GM12874 (cell line): ENCODE data around the gene TGFB2.

Source experiments
- TF ChIP-seq, protein P1 (sequence below): IDR thresholded peaks from 2 replicates; pipeline ENCODE4 v1.5.1; 2011; ENCODE audit warnings: low read depth, mild to moderate bottlenecking, control low read depth, low read length, moderate library complexity; ENCODE audit not compliant: insufficient read depth

TGFB2 gene

DNA sequence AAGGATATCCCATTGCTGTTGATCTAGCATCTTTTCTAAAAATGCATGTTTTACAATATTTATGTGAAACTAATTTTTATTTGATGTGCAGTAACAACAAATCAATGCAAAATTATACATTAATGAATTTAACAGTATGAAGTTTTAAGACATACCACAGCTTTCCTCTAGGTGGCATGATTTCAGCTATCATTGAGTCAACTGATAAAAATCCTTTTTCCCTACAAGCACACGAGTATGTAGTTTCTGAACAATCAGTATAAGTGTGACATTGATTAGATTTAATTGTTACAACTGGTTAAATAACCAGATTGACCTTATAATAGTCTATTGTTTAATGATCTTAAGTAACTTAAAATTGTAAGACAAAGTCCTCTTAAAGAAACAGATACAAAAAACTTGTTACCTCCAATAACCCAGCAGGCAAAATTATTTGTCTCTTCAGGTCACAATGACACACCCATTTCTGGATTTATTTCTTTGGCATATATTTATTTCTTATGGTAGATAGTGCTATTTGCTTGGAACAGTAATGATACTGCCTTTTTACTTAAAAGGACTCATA lies 5.8 kb upstream of the TGFB2 start:
- TF ChIP-seq, protein P1, sequence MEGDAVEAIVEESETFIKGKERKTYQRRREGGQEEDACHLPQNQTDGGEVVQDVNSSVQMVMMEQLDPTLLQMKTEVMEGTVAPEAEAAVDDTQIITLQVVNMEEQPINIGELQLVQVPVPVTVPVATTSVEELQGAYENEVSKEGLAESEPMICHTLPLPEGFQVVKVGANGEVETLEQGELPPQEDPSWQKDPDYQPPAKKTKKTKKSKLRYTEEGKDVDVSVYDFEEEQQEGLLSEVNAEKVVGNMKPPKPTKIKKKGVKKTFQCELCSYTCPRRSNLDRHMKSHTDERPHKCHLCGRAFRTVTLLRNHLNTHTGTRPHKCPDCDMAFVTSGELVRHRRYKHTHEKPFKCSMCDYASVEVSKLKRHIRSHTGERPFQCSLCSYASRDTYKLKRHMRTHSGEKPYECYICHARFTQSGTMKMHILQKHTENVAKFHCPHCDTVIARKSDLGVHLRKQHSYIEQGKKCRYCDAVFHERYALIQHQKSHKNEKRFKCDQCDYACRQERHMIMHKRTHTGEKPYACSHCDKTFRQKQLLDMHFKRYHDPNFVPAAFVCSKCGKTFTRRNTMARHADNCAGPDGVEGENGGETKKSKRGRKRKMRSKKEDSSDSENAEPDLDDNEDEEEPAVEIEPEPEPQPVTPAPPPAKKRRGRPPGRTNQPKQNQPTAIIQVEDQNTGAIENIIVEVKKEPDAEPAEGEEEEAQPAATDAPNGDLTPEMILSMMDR = peak; percentile 45; the same call in 1 of the 2 replicates

DNA sequence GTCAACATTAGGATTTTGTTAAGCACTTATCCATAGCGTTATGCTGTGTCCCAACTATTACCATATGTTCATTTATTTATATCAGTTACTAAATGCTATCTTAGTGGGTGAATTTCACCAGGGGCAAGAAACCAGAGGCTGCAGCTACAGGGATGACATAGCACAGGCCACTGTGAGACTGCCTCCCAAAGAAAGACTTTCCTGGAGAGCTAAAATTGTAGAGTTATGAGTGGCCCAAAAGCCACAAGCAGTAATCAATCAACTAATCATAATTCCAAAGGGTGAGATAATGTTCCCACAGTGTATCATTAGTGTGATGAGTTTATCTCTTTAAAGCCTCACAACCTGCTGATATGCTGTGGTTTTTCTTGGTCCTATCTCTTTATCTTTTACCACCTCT lies 3.8 kb upstream of the TGFB2 start:
- TF ChIP-seq, protein P1 = no peak

DNA sequence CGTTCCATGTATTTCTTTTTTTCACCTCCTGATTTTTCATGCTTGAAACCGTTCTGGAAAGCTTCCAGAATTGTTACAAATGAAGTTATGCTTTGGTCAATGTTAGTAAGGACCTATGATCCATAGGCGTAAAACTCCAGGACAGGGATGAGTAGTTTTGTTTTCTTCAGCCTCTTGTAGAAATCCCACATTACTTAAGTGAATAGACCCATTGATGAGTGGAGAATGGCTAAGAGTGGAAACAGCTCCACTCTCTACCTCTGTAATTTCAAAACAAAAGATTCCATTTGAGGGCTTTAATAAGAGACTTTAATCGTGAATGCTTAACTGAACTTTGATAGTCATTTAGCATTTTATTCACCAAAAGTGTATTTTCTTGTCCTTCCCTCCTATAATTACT lies 3.0 kb upstream of the TGFB2 start:
- TF ChIP-seq, protein P1 = no peak

DNA sequence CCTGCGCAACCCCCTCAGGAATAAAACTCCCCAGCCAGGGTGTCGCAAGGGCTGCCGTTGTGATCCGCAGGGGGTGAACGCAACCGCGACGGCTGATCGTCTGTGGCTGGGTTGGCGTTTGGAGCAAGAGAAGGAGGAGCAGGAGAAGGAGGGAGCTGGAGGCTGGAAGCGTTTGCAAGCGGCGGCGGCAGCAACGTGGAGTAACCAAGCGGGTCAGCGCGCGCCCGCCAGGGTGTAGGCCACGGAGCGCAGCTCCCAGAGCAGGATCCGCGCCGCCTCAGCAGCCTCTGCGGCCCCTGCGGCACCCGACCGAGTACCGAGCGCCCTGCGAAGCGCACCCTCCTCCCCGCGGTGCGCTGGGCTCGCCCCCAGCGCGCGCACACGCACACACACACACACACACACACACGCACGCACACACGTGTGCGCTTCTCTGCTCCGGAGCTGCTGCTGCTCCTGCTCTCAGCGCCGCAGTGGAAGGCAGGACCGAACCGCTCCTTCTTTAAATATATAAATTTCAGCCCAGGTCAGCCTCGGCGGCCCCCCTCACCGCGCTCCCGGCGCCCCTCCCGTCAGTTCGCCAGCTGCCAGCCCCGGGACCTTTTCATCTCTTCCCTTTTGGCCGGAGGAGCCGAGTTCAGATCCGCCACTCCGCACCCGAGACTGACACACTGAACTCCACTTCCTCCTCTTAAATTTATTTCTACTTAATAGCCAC lies 696 bp downstream of the TGFB2 start:
- TF ChIP-seq, protein P1 = no peak

DNA sequence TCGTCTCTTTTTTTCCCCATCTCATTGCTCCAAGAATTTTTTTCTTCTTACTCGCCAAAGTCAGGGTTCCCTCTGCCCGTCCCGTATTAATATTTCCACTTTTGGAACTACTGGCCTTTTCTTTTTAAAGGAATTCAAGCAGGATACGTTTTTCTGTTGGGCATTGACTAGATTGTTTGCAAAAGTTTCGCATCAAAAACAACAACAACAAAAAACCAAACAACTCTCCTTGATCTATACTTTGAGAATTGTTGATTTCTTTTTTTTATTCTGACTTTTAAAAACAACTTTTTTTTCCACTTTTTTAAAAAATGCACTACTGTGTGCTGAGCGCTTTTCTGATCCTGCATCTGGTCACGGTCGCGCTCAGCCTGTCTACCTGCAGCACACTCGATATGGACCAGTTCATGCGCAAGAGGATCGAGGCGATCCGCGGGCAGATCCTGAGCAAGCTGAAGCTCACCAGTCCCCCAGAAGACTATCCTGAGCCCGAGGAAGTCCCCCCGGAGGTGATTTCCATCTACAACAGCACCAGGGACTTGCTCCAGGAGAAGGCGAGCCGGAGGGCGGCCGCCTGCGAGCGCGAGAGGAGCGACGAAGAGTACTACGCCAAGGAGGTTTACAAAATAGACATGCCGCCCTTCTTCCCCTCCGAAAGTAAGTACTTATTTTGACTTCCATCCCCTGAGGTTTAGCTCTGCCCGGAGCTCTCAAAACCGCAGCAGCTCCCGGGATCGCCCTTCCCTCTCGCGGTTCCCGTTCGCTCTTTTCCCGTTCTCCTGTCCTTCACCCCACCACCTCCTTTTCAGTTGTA lies 1.5 kb downstream of the TGFB2 start:
- TF ChIP-seq, protein P1 = no peak

DNA sequence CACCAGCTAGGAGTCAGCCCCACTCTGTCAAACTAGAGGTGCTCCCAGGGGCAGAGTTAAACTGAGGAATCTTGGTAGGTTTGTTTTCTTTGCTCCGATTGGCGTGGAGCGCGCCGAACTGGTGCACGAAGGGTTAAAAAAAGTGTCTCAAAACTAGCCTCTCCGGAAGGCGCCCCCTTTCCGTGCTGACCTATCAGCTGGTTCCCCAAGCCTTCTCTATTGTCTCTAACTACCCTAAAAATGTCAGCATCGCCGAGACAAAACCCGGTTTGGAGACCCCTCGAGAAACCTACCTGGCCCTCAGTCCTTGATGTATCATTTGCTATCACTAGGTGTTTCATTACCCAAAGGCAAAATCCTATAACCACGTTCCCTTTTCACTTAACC lies 2.2 kb downstream of the TGFB2 start:
- TF ChIP-seq, protein P1 = no peak
